GM21381 (cell line): ENCODE measurements around the gene TTI1.

ENCODE experiments used
- ATAC-seq: cut with Tn5 transposase; IDR thresholded peaks from one replicate; pipeline ENCODE4 v1.9.1; 2021; ENCODE audit warnings: mild to moderate bottlenecking, moderate library complexity; ENCODE audit not compliant: unreplicated experiment

TTI1 gene

DNA sequence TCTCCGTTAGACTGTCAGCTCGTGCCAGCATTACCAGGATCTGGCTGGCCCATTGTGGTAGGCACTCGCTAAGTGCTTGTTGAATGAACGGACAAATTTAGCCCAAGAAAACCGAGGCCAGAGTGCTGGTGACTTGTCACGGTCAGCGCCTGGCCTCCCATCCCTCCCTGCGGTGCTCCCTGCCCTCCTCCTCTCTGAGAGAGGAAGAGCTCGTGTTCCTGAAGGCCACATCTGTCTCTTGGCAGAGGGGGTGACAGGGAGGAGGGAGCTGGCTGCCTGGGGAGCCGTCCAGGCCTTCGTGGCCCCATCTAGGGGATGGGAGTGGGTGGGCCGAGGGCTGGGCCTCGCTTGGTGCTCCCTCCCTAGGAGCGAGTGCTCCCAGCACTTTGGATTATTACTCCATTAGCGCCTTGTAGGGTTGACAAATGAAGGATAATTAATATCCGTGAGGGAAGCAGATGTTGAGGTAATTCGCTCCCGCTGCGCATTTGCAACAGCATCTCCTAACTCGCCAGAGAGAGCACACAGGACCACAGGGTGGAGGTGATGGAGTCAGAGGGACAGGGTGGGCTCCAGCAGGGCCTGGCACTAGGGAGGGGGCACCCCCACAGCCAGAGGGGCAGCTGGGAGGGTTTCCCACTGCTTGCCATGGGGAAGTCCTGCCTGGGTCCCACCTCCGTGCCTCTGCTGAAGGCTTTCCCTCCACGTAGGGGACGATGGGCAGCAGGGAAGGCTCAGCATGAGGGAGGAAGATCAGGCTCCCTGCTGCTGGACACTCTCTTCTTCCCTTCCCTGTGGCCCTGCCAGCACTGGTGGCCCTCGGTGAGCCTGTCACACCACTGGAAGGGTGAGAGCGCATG is 93.3 kb downstream of the TTI1 start:
- no peak for ATAC-seq

DNA sequence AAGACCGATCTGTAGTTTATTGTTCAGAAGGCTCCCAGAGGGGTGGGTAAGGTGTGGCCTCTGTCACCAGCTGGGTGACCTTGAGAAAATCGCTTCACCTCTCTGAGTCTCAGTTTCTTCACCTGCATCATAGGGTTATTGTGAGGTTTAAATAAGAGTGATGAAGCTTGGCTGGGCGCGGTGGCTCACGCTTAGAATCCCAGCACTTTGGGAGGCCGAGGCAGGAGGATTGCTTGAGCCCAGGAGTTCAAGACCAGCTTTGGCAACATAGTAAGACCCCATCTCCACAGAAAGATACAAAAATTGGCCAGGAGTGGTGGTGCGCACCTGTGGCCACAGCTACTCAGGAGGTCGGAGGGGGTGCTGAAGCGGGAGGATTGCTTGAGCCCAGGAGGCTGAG is 94.3 kb downstream of the TTI1 start:
- ATAC-seq: no peak

DNA sequence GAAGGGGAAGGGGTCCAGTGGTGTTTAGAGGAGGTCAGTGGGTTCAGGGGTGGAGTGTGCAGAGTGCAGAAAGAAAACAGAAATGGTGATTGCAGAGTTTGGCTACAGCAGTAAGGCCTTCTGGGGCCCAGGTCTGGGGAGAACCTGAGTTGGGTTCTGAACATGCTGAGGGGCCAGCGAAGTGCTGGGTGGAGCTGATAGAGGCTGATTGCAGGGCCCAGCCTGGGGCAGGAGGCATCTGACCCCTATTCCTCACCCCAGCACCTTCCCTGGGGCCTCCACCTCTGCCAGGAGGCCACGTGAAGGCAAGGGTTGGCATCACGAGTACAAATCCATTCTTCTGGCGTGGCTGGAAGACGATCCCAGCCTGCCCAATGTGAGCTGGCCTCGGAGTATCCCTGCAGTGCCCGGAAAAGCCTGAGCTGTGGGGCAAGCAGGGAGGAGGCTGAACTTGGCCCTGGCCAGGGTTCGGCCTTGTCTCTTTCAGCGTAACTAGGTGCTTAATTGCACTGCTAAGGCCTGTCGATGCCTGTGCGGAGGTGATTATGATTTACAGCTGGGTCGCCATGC is 95.0 kb downstream of the TTI1 start:
- ATAC-seq: no peak

DNA sequence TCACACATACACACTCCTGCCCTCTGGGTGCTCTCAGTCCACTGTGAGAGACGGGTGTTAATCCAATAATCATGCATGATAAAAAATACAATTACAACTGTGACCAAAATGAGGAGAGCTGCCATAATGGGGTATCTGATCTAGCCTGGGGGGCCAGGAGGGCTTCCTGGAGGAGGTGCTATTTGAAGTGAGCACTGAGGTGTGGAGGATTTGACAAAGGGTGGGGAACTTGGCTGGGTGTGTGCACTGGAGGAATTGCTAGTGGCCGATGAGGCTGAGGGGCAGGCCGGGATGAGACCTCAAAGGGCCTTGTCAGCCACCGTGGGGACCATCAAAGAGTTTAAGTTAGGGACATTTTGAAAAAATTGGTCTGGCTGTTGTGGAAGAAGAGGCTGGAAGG is 95.6 kb downstream of the TTI1 start:
- ATAC-seq: no peak

DNA sequence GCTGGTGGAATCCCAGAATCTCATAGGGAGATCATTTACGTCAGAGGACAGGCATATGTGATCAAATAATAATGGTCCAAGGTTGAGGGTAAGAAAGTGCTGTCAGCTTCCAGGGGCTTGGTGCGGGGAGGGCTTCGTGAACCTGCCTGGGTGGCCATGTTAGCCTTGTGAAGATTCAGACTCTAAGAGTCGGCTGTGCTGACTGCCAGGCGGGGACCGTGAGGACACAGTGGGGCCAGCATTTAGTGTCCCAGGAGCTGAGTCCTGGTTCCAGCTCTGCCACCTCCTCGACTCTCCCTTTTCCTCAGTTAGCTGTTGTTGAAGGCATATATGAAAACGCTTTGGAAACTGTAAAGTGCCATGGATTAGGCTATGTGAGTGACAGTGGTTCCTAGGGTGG is 96.8 kb downstream of the TTI1 start:
- ATAC-seq: no peak

DNA sequence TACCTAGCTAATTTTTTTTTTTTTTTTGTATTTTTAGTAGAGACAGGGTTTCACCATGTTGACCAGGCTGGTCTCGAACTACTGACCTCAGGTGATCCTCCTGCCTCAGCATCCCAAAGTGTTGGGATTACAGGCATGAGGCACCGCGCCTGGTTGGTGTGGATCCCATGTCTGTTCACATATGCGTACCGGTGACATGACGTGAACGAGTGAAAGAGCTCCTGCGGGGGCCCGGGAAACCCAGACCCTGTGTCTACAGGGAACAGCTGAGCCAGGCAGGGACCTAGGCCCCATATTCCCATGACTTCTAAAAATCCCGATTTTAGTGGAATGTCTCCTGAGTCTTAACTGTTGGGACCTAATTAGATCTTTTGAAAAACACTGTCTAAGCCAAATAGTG is 97.2 kb downstream of the TTI1 start:
- no peak for ATAC-seq

DNA sequence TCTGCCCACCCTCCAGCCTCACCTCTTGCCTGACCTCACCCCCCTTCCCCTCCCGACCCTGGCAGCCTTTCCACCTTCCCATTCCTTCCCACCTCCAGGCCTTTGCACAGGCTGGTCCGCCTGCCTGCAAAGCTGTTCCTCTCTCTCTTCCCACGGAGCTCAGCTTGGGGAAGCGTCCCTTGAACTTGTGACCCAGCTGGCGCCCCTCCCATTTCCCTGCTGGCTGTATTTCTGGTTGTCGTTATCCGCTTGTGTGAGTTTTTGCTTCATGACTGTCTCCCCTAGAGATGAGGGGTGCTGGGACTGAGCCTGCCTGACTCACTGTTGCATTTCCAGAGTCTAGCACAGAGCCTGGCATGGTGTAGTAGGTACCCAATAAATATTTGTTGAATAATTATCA is 97.8 kb downstream of the TTI1 start:
- ATAC-seq: no peak

DNA sequence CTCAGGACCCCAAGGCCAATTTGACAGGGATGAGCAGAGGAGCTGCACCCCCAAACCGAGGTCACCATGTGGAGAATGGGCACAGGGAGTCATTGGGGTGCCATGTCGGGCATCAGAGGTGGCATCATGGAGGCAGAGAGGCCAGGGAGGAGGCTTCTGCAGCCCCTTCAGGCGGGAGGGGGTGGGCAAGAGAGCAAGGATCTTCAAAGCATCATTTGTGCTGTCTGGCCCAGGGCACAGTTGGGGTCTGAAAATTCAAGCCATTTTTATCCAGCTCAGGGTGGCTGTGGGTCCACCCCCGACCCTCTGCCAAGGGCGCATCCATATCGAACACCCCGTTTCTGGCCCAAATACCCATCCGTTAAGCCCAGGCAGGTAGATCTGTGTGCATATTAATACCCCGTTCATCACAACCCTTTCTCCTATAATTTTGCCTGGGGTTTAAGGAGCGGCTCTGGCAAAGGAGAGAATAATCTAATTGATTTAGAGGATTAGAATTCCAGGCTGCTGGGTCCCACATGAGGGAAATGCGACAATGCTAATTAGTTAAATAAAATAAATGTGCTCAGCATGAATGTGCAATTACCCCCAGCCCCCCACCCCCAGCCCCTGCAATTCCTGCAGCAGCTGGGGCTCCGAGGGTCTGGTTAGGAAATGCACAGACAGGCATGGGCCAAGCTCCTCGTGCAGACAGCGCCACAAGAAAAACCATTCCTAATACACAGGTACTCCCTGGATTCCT is 98.5 kb downstream of the TTI1 start:
- ATAC-seq: no peak

DNA sequence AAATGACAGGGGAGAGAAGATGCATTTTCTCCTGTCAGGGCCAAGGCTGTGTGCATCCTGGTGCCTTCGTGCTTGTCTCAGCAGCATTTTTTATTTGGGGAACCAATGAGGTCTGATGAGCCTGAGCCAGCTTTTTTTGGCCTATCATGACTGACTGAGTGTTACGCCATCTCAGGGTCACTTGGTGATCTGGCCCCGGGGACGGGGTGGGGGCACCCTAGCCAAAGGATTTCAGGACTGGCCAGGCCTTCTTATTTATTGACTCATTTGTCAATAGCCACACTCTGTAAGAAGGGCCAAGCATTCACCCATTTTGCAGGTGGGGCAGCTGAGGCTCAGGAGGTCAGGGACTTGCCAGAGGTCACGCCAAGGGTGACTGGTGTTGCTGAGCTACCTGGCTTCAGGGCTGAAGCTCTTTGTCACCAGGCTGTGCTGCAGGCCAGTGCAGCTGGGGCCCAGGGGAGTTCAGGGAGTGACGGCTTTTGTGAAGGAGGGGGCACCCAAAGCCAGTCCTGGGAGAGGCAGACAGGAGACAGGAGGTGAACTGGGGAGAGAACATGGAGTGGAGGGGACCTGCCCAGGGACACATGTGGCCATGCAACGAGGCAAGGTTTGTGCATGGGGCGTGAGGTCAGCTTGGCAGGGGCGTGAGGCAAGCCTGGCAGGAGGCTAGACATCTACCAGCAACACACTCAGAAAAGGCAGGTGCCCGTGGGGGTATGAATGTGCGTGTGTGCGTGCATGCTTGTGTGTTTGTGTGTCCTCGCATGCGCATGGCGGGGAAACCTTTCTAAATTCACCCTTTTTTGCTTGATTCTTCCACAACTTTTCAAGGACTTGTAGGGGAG is 99.2 kb downstream of the TTI1 start:
- no peak for ATAC-seq
